ES-I3 (cell line): ENCODE data around the gene EML4.
A peak's percentile ranks its signal among the peaks of the same experiment; 100 is the strongest.

ENCODE experiments used
- H3K36me3 ChIP-seq: 2 replicates; pipeline ENCODE4 v1.6.1; 2013; ENCODE audit warnings: mild to moderate bottlenecking, low read length, control low read depth, moderate library complexity; ENCODE audit not compliant: insufficient read depth
- H3K4me1 ChIP-seq: 2 replicates; pipeline ENCODE4 v1.6.1; 2013; ENCODE audit warnings: mild to moderate bottlenecking, control low read depth, low read length; ENCODE audit not compliant: insufficient read depth
- H3K9ac ChIP-seq: 2 replicates; pipeline ENCODE4 v1.6.1; 2013; ENCODE audit warnings: low read depth, mild to moderate bottlenecking, low read length, moderate library complexity
- H3K9me3 ChIP-seq: 2 replicates; pipeline ENCODE4 v1.6.1; 2013; ENCODE audit warnings: mild to moderate bottlenecking, low read length, moderate library complexity; ENCODE audit not compliant: control insufficient read depth, insufficient read depth

EML4 gene

GRCh38 chr2:42359304-42359964 lies 190.3 kb downstream of the EML4 start:
- peaks cover 7% of the 10 kb centered on the region; the same call in 1 of the 2 replicates for H3K4me1 ChIP-seq
- no peaks in the 10 kb centered on the region for H3K36me3 ChIP-seq
- H3K9me3 ChIP-seq, result no peaks in the 10 kb centered on the region
- peak overlapping the region; percentile 87 for H3K9ac ChIP-seq

- Histone ChIP-seq H3K9ac (peak overlapping the region; percentile 87), H3K9me3 (no peaks in the 10 kb centered on the region), H3K36me3 (no peaks in the 10 kb centered on the region), H3K4me1 (peaks cover 7% of the 10 kb centered on the region; the same call in 1 of the 2 replicates)
Observed at GRCh38 chr2:42359965-42360483, 190.9 kb downstream of the EML4 start.

- no peaks in the 10 kb centered on the region for H3K36me3 ChIP-seq
- peak overlapping the region; percentile 87 for H3K9ac ChIP-seq
- H3K4me1 ChIP-seq, result peaks cover 7% of the 10 kb centered on the region; the same call in 1 of the 2 replicates
- no peaks in the 10 kb centered on the region for H3K9me3 ChIP-seq
Observed at GRCh38 chr2:42360493-42360889, 191.3 kb downstream of the EML4 start.

- Histone ChIP-seq H3K4me1 (peaks cover 7% of the 10 kb centered on the region; the same call in 1 of the 2 replicates), H3K9me3 (no peaks in the 10 kb centered on the region), H3K9ac (peak within 1 kb of the TSS; percentile 87), H3K36me3 (no peaks in the 10 kb centered on the region)
Observed at GRCh38 chr2:42360890-42361727, 192.0 kb downstream of the EML4 start, which contains the start of gene COX7A2L. Gene COX7A2L, minus strand, starts transcription at chr2:42361217. Its CDS starts 56 bp downstream, at chr2:42361161.

- H3K4me1 ChIP-seq, result peaks cover 7% of the 10 kb centered on the region; the same call in 1 of the 2 replicates
- H3K9me3 ChIP-seq, result no peaks in the 10 kb centered on the region
- H3K36me3 ChIP-seq, result no peaks in the 10 kb centered on the region
- H3K9ac ChIP-seq, result peak overlapping the region; percentile 57
Observed at GRCh38 chr2:42361728-42362283, 192.7 kb downstream of the EML4 start.

GRCh38 chr2:42363413-42363812 lies 194.3 kb downstream of the EML4 start:
- Histone ChIP-seq H3K36me3 (no peaks in the 10 kb centered on the region), H3K9me3 (no peaks in the 10 kb centered on the region), H3K9ac (no peak overlapping the region), H3K4me1 (peaks cover 7% of the 10 kb centered on the region; the same call in 1 of the 2 replicates)

GRCh38 chr2:42364658-42365057 lies 195.5 kb downstream of the EML4 start:
- no peaks in the 10 kb centered on the region for H3K9me3 ChIP-seq
- no peak overlapping the region for H3K9ac ChIP-seq
- peaks cover 12% of the 10 kb centered on the region for H3K4me1 ChIP-seq
- H3K36me3 ChIP-seq, result no peaks in the 10 kb centered on the region

GRCh38 chr2:42366411-42366810 lies 197.3 kb downstream of the EML4 start:
- no peaks in the 10 kb centered on the region for H3K9me3 ChIP-seq
- H3K9ac ChIP-seq, result no peak overlapping the region
- H3K4me1 ChIP-seq, result peaks cover 12% of the 10 kb centered on the region
- H3K36me3 ChIP-seq, result no peaks in the 10 kb centered on the region

- Histone ChIP-seq H3K4me1 (peaks cover 5% of the 10 kb centered on the region; the same call in 1 of the 2 replicates), H3K9me3 (no peaks in the 10 kb centered on the region), H3K36me3 (no peaks in the 10 kb centered on the region), H3K9ac (no peak overlapping the region)
Observed at GRCh38 chr2:42367835-42368234, 198.7 kb downstream of the EML4 start.

- no peak overlapping the region for H3K9ac ChIP-seq
- H3K9me3 ChIP-seq, result no peaks in the 10 kb centered on the region
- peaks cover 5% of the 10 kb centered on the region; the same call in 1 of the 2 replicates for H3K4me1 ChIP-seq
- no peaks in the 10 kb centered on the region for H3K36me3 ChIP-seq
Observed at GRCh38 chr2:42368817-42369531, 199.8 kb downstream of the EML4 start.

- Histone ChIP-seq H3K4me1 (peaks cover 5% of the 10 kb centered on the region; the same call in 1 of the 2 replicates), H3K9me3 (no peaks in the 10 kb centered on the region), H3K36me3 (no peaks in the 10 kb centered on the region), H3K9ac (no peak overlapping the region)
Observed at GRCh38 chr2:42369532-42370229, 200.5 kb downstream of the EML4 start.

- H3K9me3 ChIP-seq, result no peaks in the 10 kb centered on the region
- H3K4me1 ChIP-seq, result peaks cover 5% of the 10 kb centered on the region; the same call in 1 of the 2 replicates
- no peaks in the 10 kb centered on the region for H3K36me3 ChIP-seq
- H3K9ac ChIP-seq, result no peak overlapping the region
Observed at GRCh38 chr2:42371611-42372473, 202.7 kb downstream of the EML4 start.
